Body of pancreas (tissue), 4 donors: ENCODE data around the gene VPS26B. TPM values are rescaled to one million over a fixed set of nuclear protein-coding genes. Genes with fewer than 3 reads are reported as not detected.

Experiments
- ATAC-seq: fragments of 150-250 bp; one replicate; pipeline ENCODE4 v1.9.1; 2016
- DNase-seq, 4 donors: peaks; one replicate each; pipeline ENCODE4 v3.0.0-alpha.2; 2019
- H3K27ac ChIP-seq, 4 donors: fragments of 200-600 bp; sonication (generic); 1 replicate in 3 of 4; 2 replicates in 1 of 4; pipeline versions ENCODE4 v1.5.1 to v1.6.1; 2016 to 2019; ENCODE audit warnings: mild to moderate bottlenecking in 1 of 4, mixed read lengths in 1 of 4, moderate library complexity in 1 of 4
- H3K27me3 ChIP-seq, 2 donors: fragments of 200-600 bp; sonication (generic); one replicate each; pipeline ENCODE4 v1.6.0; 2016; ENCODE audit warnings: mild to moderate bottlenecking in 1 of 2
- H3K36me3 ChIP-seq, 2 donors: fragments of 200-600 bp; sonication (generic); replicated peaks in 1 of 2; 2 replicates each; pipeline ENCODE4 v1.5.1; 2016; ENCODE audit warnings: low read depth in 2 of 2; ENCODE audit not compliant: insufficient read depth in 1 of 2
- H3K4me1 ChIP-seq: fragments of 200-600 bp; sonication (generic); one replicate; pipeline ENCODE4 v1.6.0; 2016
- H3K4me3 ChIP-seq, 2 donors: fragments of 200-600 bp; sonication (generic); 1 replicate in 1 of 2; 2 replicates in 1 of 2; pipeline ENCODE4 v1.5.1; 2016 to 2019
- H3K9me3 ChIP-seq, 3 donors: fragments of 200-600 bp; sonication (generic); 1 replicate in 2 of 3; 2 replicates in 1 of 3; pipeline ENCODE4 v1.5.1; 2016
- POLR2A ChIP-seq, 3 donors: fragments of 450-650 bp; IDR thresholded peaks; one replicate each; pipeline ENCODE4 v1.6.1; 2016; ENCODE audit warnings: antibody characterized with exemption in 3 of 3, mild to moderate bottlenecking in 2 of 3
- WGBS, 2 donors: methylation state at CpG; one replicate each; pipeline ENCODE4 v1.1.5; 2017; 5-methylcytosine and 5-hydroxymethylcytosine counted together
- intact Hi-C: fragments of 100-400 bp; cut with DNase I; formaldehyde crosslinking; loops from one replicate; pipeline ENCODE4 v1.15.1; 2023
- total RNA-seq, 2 donors: library from RNA; depleted of rRNA; stranded (reverse); fragments of >200 nt; gene quantifications; one replicate each; pipeline ENCODE4 v1.1.0, GENCODE V29; 2016
- TF ChIP-seq, protein P1 (sequence below), 7 experiments: fragments of 450-650 bp in 4 of 7; fragments of 200-600 bp in 3 of 7; sonication (generic) in 3 of 7; IDR thresholded peaks; one replicate each; pipeline ENCODE4 v1.5.1; 2016 to 2019; ENCODE audit warnings: antibody characterized with exemption in 7 of 7

VPS26B gene
- total RNA-seq, 2 donors from 2014 or later, result 23.7 to 34.8 TPM

GRCh38 chr11:134275188-134275533, 50.7 kb downstream of the VPS26B start:
- Histone ChIP-seq H3K36me3 (no peaks in the 10 kb centered on the region), H3K27me3 (peaks cover 0 to 30% of the 10 kb centered on the region in 2 donors), H3K4me3 (no peak overlapping the region), H3K27ac (no peak overlapping the region), H3K4me1 (peaks cover 17% of the 10 kb centered on the region), H3K9me3 (no peaks in the 10 kb centered on the region)
- WGBS, 2 donors, result 24 to 29% methylated on average over 5 of the region's 5 CpGs
- no peak for DNase-seq
- no peak for ATAC-seq
- TF ChIP-seq, protein P1, sequence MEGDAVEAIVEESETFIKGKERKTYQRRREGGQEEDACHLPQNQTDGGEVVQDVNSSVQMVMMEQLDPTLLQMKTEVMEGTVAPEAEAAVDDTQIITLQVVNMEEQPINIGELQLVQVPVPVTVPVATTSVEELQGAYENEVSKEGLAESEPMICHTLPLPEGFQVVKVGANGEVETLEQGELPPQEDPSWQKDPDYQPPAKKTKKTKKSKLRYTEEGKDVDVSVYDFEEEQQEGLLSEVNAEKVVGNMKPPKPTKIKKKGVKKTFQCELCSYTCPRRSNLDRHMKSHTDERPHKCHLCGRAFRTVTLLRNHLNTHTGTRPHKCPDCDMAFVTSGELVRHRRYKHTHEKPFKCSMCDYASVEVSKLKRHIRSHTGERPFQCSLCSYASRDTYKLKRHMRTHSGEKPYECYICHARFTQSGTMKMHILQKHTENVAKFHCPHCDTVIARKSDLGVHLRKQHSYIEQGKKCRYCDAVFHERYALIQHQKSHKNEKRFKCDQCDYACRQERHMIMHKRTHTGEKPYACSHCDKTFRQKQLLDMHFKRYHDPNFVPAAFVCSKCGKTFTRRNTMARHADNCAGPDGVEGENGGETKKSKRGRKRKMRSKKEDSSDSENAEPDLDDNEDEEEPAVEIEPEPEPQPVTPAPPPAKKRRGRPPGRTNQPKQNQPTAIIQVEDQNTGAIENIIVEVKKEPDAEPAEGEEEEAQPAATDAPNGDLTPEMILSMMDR (IDR thresholded peaks at IDR 0.05), result no peak
- no peak for TF ChIP-seq POLR2A (IDR thresholded peaks at IDR 0.05)
- intact Hi-C loops, result no loop called here

DNA sequence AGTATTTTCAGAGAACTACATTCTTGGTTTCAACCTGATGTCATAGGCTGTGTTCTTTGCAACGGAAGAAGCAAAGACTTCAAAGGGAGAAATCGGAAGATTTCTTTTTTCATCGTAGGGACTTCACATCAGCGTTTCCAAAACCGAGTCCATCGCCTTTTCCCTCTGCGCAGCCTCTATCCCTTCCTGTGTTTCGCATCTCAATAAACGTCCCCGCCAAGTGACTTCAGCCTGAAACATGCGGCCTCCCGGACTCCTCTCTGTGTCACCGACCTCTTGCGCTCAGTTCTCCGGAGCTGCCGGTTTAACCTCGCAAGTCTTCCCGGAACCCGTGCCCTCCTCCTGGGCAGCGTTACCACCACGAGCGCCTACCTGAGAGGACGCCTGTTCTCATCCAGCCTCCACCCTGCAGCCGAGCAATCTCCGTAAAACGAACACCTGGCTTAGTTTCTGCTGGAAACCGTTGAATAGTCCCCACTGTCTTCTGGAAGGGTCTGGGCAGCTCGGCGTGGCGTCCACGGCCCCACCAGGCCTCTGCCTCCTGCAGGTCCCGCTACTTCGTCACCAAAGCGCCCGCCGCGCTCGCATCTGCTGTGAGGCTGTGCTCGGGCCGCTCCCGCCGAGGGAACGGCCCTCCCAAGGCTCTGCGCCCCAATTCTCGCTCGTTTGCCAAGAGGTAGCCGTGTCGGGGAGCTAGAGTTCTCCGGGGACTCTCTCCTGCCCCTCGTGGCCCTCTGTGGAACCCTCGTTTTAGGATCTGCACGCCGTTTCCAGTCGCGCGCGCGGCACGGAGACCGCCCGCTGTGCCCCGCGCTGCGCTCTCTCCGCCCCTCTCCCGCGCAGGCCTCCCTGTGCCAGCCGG, 51.3 kb downstream of the VPS26B start, which contains the start of gene GLB1L3:
Gene GLB1L3 (plus strand): TSS at position 846 of the 862 bp plus-strand sequence. CDS start 362 bp downstream, outside the sequence.
- TF ChIP-seq POLR2A (IDR thresholded peaks at IDR 0.05), result no peak
- TF ChIP-seq, protein P1 (IDR thresholded peaks at IDR 0.05), result peak in 2 of 7 experiments; percentile 16 to 24
- ATAC-seq (peak; percentile 43), DNase-seq (peak; percentile 19 to 34 (median 26))
- H3K27ac ChIP-seq, result no peak within 1 kb of the TSS
- no peaks in the 10 kb centered on the region for H3K36me3 ChIP-seq
- H3K9me3 ChIP-seq, result no peaks in the 10 kb centered on the region
- peaks cover 0 to 30% of the 10 kb centered on the region in 2 donors for H3K27me3 ChIP-seq
- H3K4me1 ChIP-seq, result peaks cover 17% of the 10 kb centered on the region
- WGBS, 2 donors, result 3 to 6% methylated on average over 27 to 68 of the region's 68 CpGs
- H3K4me3 ChIP-seq, result no peak within 1 kb of the TSS
- intact Hi-C loops, result no loop called here

DNA sequence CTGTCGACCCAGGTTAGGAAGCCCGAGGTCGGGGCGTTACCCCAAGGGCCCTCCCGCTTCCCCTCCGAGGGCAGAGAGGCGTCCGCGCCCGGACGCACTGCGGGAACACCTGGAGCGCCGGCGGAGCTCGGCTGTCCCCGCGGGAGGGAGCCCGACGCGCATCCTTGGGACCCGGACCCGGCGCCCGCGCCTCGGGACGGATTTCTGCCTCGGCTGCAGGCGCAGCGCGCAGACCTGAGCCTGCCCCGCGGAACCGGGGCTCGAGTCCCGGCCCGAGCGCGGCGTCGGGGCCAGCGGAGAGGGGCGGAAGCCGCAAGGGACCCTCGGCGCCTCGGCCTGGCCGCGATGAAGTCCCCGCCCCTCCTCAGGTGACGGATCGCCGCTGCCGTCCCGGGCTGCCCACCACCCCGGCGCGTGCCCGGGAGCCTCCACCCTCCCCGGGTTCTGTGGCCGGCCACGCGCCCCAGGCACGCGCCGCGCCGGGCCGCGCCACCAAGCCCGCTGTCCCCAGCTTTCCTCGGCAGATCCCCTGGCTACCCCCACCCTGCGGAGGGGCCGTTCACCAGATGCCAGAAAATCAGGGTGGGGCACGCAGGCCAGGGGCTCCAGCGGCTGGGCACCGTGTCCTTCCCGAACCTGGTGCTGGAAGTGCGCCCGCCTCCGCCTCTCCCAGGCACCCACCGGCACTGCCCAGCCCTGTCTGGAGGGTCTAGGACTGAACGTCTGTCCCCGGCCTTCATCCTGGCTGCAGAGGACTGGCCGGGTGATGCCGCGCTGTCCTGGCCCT, 52.1 kb downstream of the VPS26B start:
- WGBS, 2 donors, result 0 to 2% methylated on average over 1 to 47 of the region's 88 CpGs
- no peak overlapping the region for H3K4me3 ChIP-seq
- peaks cover 17% of the 10 kb centered on the region for H3K4me1 ChIP-seq
- DNase-seq (no peak), ATAC-seq (peak; percentile 34)
- peaks cover 0 to 28% of the 10 kb centered on the region in 2 donors for H3K27me3 ChIP-seq
- intact Hi-C loops, result no loop called here
- no peak overlapping the region for H3K27ac ChIP-seq
- no peaks in the 10 kb centered on the region for H3K36me3 ChIP-seq
- H3K9me3 ChIP-seq, result no peaks in the 10 kb centered on the region
- TF ChIP-seq POLR2A (IDR thresholded peaks at IDR 0.05), result no peak
- TF ChIP-seq, protein P1 (IDR thresholded peaks at IDR 0.05), result peak in 1 of 7 experiments; percentile 1

GRCh38 chr11:134277183-134278001, 52.9 kb downstream of the VPS26B start:
- peaks cover 0 to 21% of the 10 kb centered on the region in 2 donors for H3K27me3 ChIP-seq
- peaks cover 17% of the 10 kb centered on the region for H3K4me1 ChIP-seq
- H3K36me3 ChIP-seq, result no peaks in the 10 kb centered on the region
- TF ChIP-seq POLR2A (IDR thresholded peaks at IDR 0.05), result no peak
- TF ChIP-seq, protein P1 (IDR thresholded peaks at IDR 0.05), result no peak
- H3K27ac ChIP-seq, result no peak overlapping the region
- intact Hi-C loops, result no loop called here
- no peak overlapping the region for H3K4me3 ChIP-seq
- H3K9me3 ChIP-seq, result no peaks in the 10 kb centered on the region
- ATAC-seq (no peak), DNase-seq (no peak)
- WGBS, 2 donors, result 20 to 26% methylated on average over 28 to 36 of the region's 36 CpGs
